ENCODE results near the gene TMEM132A.
"Not testable (repeated sequence)": the region's sequence is repeated elsewhere in the genome, so short reads cannot be mapped to it uniquely, and the experiment has no call there.

TMEM132A gene

GRCh38 chr11:60970369-60970774 is 46.1 kb downstream of the TMEM132A start:
- Mint-ChIP-seq H3K27ac (peak overlapping the region; percentile 52), H3K36me3 (peaks cover 12% of the 10 kb centered on the region), H3K4me1 (ENCODE audit: low read depth) (peaks cover 24% of the 10 kb centered on the region), H3K4me3 (peak overlapping the region; percentile 97), H3K9me3 (ENCODE audit: low read depth) (peaks cover 5% of the 10 kb centered on the region), H3K27me3 (no peaks in the 10 kb centered on the region)

GRCh38 chr11:60970890-60971289 is 46.6 kb downstream of the TMEM132A start:
- Mint-ChIP-seq H3K9me3 (ENCODE audit: low read depth) (peaks cover 5% of the 10 kb centered on the region), H3K4me3 (peak overlapping the region; percentile 97), H3K4me1 (ENCODE audit: low read depth) (peaks cover 26% of the 10 kb centered on the region), H3K27me3 (no peaks in the 10 kb centered on the region), H3K36me3 (peaks cover 12% of the 10 kb centered on the region), H3K27ac (peak overlapping the region; percentile 97)

GRCh38 chr11:60971520-60971919 is 47.3 kb downstream of the TMEM132A start, which contains the start of gene CD6:
Gene CD6 (plus strand): TSS chr11:60971680. CDS start chr11:60971866, 186 bp downstream.
- Mint-ChIP-seq H3K4me1 (ENCODE audit: low read depth) (peaks cover 32% of the 10 kb centered on the region), H3K36me3 (peaks cover 14% of the 10 kb centered on the region), H3K27me3 (no peaks in the 10 kb centered on the region), H3K4me3 (peak within 1 kb of the TSS; percentile 97), H3K27ac (peak within 1 kb of the TSS; percentile 97), H3K9me3 (ENCODE audit: low read depth) (peaks cover 5% of the 10 kb centered on the region)

GRCh38 chr11:60972182-60973030 is 48.1 kb downstream of the TMEM132A start:
- Mint-ChIP-seq H3K9me3 (ENCODE audit: low read depth) (peaks cover 5% of the 10 kb centered on the region), H3K27me3 (no peaks in the 10 kb centered on the region), H3K27ac (peak overlapping the region; percentile 97), H3K4me1 (ENCODE audit: low read depth) (peaks cover 39% of the 10 kb centered on the region), H3K36me3 (peaks cover 18% of the 10 kb centered on the region), H3K4me3 (peak overlapping the region; percentile 97)

GRCh38 chr11:60973699-60974098 is 49.4 kb downstream of the TMEM132A start:
- H3K4me3 Mint-ChIP-seq, result peak overlapping the region; percentile 97
- no peaks in the 10 kb centered on the region for H3K27me3 Mint-ChIP-seq
- H3K4me1 Mint-ChIP-seq (ENCODE audit: low read depth), result peaks cover 52% of the 10 kb centered on the region
- peak overlapping the region; percentile 97 for H3K27ac Mint-ChIP-seq
- H3K9me3 Mint-ChIP-seq (ENCODE audit: low read depth), result no peaks in the 10 kb centered on the region
- H3K36me3 Mint-ChIP-seq, result peaks cover 20% of the 10 kb centered on the region

- peaks cover 58% of the 10 kb centered on the region for H3K4me1 Mint-ChIP-seq (ENCODE audit: low read depth)
- H3K36me3 Mint-ChIP-seq, result peaks cover 21% of the 10 kb centered on the region
- not testable (repeated sequence) for H3K27me3 Mint-ChIP-seq; H3K9me3 Mint-ChIP-seq (ENCODE audit: low read depth)
- peak overlapping the region; percentile 97 for H3K27ac Mint-ChIP-seq
- H3K4me3 Mint-ChIP-seq, result peak overlapping the region; percentile 97
Measured at GRCh38 chr11:60974316-60974715, 50.1 kb downstream of the TMEM132A start.

GRCh38 chr11:60974726-60975125 is 50.5 kb downstream of the TMEM132A start:
- H3K36me3 Mint-ChIP-seq, result peaks cover 21% of the 10 kb centered on the region
- H3K4me1 Mint-ChIP-seq (ENCODE audit: low read depth), result peaks cover 60% of the 10 kb centered on the region
- H3K27ac Mint-ChIP-seq, result peak overlapping the region; percentile 97
- peak overlapping the region; percentile 97 for H3K4me3 Mint-ChIP-seq
- no peaks in the 10 kb centered on the region for H3K27me3 Mint-ChIP-seq
- H3K9me3 Mint-ChIP-seq (ENCODE audit: low read depth), result no peaks in the 10 kb centered on the region

- H3K4me3 Mint-ChIP-seq, result peak overlapping the region; percentile 97
- H3K4me1 Mint-ChIP-seq (ENCODE audit: low read depth), result peaks cover 68% of the 10 kb centered on the region
- peaks cover 23% of the 10 kb centered on the region for H3K36me3 Mint-ChIP-seq
- H3K9me3 Mint-ChIP-seq (ENCODE audit: low read depth), result no peaks in the 10 kb centered on the region
- H3K27ac Mint-ChIP-seq, result peak overlapping the region; percentile 96
- no peaks in the 10 kb centered on the region for H3K27me3 Mint-ChIP-seq
Measured at GRCh38 chr11:60977224-60977623, 53.0 kb downstream of the TMEM132A start.

- no peaks in the 10 kb centered on the region for H3K9me3 Mint-ChIP-seq (ENCODE audit: low read depth)
- peaks cover 74% of the 10 kb centered on the region for H3K4me1 Mint-ChIP-seq (ENCODE audit: low read depth)
- peak overlapping the region; percentile 96 for H3K27ac Mint-ChIP-seq
- peaks cover 23% of the 10 kb centered on the region for H3K36me3 Mint-ChIP-seq
- H3K4me3 Mint-ChIP-seq, result peak overlapping the region; percentile 97
- no peaks in the 10 kb centered on the region for H3K27me3 Mint-ChIP-seq
Measured at GRCh38 chr11:60977836-60978235, 53.6 kb downstream of the TMEM132A start.

GRCh38 chr11:60978546-60979380 is 54.5 kb downstream of the TMEM132A start:
- peak overlapping the region; percentile 96 for H3K27ac Mint-ChIP-seq

GRCh38 chr11:60981515-60981914 is 57.3 kb downstream of the TMEM132A start:
- peaks cover 23% of the 10 kb centered on the region for H3K36me3 Mint-ChIP-seq
- H3K4me3 Mint-ChIP-seq, result peak overlapping the region; percentile 52
- no peaks in the 10 kb centered on the region for H3K27me3 Mint-ChIP-seq
- peaks cover 93% of the 10 kb centered on the region for H3K4me1 Mint-ChIP-seq (ENCODE audit: low read depth)
- no peaks in the 10 kb centered on the region for H3K9me3 Mint-ChIP-seq (ENCODE audit: low read depth)
- peak overlapping the region; percentile 90 for H3K27ac Mint-ChIP-seq

More at GRCh38 chr11:60978546-60979380, 54.5 kb downstream of the TMEM132A start:
- no peaks in the 10 kb centered on the region for H3K9me3 Mint-ChIP-seq (ENCODE audit: low read depth)
- H3K36me3 Mint-ChIP-seq, result peaks cover 21% of the 10 kb centered on the region
- peaks cover 82% of the 10 kb centered on the region for H3K4me1 Mint-ChIP-seq (ENCODE audit: low read depth)
- peak overlapping the region; percentile 97 for H3K4me3 Mint-ChIP-seq
- no peaks in the 10 kb centered on the region for H3K27me3 Mint-ChIP-seq

- Mint-ChIP-seq H3K27ac (peak overlapping the region; percentile 98), H3K27me3 (no peaks in the 10 kb centered on the region), H3K36me3 (peaks cover 21% of the 10 kb centered on the region), H3K9me3 (ENCODE audit: low read depth) (no peaks in the 10 kb centered on the region), H3K4me1 (ENCODE audit: low read depth) (peaks cover 94% of the 10 kb centered on the region), H3K4me3 (peak overlapping the region; percentile 85)
Measured at GRCh38 chr11:60982184-60982583, 57.9 kb downstream of the TMEM132A start.

- peaks cover 94% of the 10 kb centered on the region for H3K4me1 Mint-ChIP-seq (ENCODE audit: low read depth)
- H3K36me3 Mint-ChIP-seq, result peaks cover 20% of the 10 kb centered on the region
- H3K27ac Mint-ChIP-seq, result peak overlapping the region; percentile 98
- H3K27me3 Mint-ChIP-seq, result no peaks in the 10 kb centered on the region
- H3K4me3 Mint-ChIP-seq, result peak overlapping the region; percentile 85
- H3K9me3 Mint-ChIP-seq (ENCODE audit: low read depth), result no peaks in the 10 kb centered on the region
Measured at GRCh38 chr11:60984149-60984548, 59.9 kb downstream of the TMEM132A start.

GRCh38 chr11:60984636-60985035 is 60.4 kb downstream of the TMEM132A start:
- H3K27ac Mint-ChIP-seq, result peak overlapping the region; percentile 98
- H3K4me3 Mint-ChIP-seq, result peak overlapping the region; percentile 85
- H3K36me3 Mint-ChIP-seq, result peaks cover 20% of the 10 kb centered on the region
- no peaks in the 10 kb centered on the region for H3K9me3 Mint-ChIP-seq (ENCODE audit: low read depth)
- H3K4me1 Mint-ChIP-seq (ENCODE audit: low read depth), result peaks cover 97% of the 10 kb centered on the region
- H3K27me3 Mint-ChIP-seq, result no peaks in the 10 kb centered on the region

- Mint-ChIP-seq H3K4me3 (peak overlapping the region; percentile 85), H3K9me3 (ENCODE audit: low read depth) (no peaks in the 10 kb centered on the region), H3K36me3 (peaks cover 22% of the 10 kb centered on the region), H3K27me3 (no peaks in the 10 kb centered on the region), H3K4me1 (ENCODE audit: low read depth) (peaks cover 95% of the 10 kb centered on the region), H3K27ac (peak overlapping the region; percentile 98)
Measured at GRCh38 chr11:60985501-60985900, 61.2 kb downstream of the TMEM132A start.
